GM18526 (cell line): ENCODE results near the gene PLXNB2.

Experiments
- POLR2A ChIP-seq: IDR thresholded peaks from 3 replicates; pipeline ENCODE4 v1.6.1; 2011; ENCODE audit not compliant: insufficient read length; ENCODE audit errors: extremely low read depth

The PLXNB2 gene

DNA sequence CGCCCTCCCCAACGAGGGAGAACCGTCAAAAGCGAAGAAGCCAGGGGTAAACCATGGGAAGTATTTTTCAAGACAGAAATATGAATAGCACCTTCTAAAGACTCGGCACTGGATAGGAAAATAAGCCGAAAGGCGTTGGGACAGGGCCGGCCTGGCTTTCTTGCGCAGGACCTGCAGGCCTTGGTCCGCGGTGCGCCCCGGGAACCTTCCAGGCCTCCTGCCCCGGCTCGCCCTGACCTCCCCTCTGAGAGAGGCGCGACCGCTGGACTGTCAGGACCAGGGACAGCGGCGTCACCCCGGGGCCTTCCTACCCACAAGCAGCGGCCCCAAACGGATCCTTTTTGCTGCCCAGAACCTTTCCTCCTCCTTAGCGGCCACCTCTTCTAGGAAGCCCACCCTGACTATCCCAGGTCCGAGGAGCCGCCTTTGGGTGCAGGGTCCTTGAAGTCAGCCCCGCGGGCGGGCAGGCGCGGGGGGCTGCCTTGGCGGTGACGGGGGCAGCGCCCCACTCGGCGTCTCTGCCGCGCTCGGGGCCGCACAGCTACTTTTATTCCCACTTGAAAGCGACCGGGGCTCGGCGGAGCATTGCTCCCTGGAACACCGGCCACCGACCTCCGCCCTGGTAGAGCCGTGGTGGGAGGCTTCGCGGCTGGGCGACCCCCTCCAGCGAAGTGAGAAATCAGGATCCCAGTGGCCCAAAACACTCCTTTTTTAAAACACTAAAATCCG, 36.6 kb downstream of the PLXNB2 start:
- TF ChIP-seq POLR2A = no peak

DNA sequence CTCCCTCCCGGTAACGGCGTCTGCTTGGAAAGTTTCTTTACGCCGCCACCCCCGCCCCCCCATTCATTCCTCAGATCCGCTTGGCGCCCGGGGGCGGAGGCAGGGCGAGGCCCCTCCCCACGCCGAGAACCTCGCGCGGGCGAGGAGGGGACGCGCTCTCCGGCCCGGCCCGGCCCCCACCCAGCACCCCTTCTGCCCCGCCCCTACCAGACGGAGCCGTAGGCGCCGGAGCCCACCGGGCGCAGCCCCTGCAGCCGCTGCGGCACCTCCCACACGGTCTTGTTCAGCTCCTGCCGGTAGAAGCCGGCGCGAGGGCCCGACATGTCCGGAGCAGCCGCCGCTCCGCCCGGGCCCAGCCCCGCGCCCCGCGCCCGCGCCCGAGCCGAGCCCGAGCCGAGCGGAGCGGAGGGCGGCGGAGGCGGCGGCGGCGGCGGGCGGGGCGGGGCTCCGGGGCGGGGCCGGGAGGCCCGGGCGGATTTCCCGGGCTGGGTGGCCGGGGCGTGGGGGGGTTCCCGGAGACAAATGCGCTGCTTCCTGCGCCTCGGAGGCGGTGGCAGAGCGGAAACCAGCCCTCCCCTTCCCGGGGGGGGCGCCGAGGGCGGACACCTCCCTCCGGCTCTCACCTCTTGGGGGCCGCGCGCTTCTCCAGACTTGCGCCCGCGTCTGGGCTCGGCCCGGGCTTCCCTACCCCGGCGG, 37.3 kb downstream of the PLXNB2 start, which contains the start of gene MAPK11:
Gene MAPK11, minus strand, starts transcription at position 411 of the 696 bp plus-strand sequence. Its CDS starts 88 bp downstream, at position 323.
- no peak for TF ChIP-seq POLR2A

DNA sequence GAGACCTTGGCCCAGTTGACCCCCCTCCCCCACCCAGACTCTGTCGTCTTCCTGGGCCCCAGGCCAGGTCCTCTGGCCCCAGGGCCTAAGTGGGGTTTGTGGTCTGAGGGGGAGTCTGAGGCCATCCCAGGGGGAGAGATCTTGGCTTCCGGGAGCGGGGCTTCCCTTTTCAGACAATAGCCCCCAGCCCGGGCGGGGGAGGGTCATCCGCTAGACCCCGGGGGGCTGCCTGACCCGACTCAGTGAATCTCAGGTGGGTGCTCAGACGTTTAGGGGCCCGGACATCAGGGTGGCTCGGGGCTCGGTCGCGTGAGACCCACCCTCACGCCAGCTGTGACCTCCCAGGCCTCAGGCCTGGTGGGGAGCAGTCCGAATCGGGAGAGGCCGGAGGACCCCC, 37.9 kb downstream of the PLXNB2 start:
- no peak for TF ChIP-seq POLR2A

DNA sequence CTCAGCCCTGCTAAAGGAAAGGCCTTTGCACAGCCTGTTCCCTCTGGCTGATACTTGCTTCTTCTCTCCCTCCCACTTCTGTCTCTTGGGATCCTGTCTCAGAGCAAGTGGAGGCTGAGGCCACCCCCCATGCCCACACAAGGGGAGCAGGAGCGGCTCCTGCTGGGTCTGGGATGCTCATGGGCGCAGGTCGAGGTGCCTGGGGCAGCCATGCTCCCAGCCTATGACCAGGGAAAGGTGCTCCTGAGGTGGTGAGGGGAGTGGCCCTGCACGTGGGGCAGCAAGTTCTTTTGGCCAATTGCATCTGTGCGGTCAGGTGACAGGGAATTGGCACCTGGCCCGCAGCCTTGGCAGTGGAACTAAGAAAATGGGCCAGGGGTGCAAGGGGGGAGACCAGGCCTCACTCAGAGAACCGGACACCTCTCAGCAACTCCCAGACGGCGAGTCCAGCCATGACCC, 38.8 kb downstream of the PLXNB2 start:
- TF ChIP-seq POLR2A = no peak

DNA sequence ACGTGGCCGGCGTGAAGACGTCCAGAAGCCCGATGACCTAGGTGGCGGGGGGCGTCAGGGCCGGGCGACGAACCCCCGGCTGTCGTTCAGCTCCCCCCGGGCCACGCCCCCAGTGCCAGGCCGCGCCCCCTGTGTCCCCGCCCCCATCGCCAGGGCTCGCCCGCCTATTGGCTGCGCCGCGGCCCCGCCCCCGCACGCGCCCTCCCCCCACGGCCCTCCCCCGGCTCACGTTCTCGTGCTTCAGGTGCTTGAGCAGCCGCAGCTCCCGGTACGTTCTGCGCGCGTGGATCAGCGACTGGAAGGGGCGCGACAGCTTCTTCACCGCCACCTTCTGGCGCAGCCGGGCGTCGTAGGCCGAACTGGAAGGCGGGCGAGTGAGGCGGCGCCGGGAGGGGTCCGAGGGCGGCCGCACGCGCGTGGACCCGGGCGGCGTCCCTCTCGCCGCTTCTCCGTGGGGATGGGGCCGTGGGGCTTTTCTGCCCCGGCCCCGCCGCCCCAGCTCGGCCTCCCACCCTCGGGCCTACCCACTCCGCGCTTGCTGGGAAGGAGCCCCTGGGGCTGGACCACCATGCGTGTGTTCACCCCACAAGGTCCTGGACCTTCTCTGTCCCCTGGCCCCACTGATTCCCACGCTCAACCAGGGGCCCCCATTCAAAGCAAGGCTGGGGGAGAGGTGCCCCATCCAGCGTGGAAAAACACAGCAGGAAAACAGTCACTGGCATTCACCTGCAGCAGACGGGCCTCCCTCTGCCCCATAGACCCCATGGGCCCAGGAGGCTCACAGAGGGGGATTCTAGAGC, 39.7 kb downstream of the PLXNB2 start:
- no peak for TF ChIP-seq POLR2A

DNA sequence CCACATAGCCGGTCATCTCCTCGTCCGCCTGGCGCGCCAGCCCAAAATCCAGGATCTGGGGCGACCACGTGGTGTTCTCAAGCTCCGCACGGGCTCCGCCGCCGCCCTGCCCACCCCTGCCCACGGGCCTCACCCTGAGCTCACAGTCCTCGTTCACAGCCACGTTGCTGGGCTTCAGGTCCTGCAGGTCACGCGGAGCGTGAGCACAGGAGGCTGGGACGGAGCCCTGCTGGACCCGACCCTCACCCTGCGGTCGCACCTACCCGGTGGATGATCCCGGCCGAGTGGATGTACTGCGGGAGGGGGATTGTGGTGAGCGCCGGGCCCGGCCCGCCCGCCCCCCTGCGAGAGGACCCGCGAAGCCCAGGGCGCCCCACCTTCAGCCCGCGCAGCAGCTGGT, 40.5 kb downstream of the PLXNB2 start:
- no peak for TF ChIP-seq POLR2A

DNA sequence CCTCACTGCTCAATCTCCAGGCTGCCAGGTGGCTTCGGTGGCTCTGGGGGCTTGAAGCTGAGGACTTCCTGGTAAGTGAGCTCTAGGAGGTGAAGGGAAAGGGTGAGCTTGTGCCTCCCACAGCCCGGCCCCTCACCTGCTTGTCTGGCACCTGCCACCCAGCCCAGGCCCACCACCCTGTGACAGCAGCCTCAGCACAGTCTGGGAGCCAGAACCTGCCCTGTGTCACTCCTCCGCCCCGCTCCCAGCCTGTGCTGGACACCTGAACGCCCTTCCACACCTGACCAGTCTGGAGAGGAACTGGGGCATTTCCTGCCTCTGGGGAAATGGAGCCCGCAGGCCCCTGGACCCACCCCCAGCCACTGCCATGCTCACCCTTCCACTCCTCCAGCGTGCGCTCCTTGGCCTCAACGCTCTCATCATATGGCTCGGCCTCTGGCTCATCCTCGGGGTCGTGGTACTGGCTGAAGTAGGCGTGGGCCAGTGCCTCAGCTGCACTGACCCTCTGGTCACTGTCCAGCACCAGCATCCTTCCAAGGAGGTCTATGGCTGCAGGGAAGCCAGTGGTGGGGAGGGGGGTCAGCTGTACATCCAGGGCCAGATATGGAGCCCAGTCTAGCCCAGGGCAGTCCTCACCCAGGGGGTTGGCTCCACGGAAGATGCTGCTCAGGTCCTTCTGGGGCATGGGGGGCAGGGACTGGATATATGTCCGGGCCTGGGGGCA, 42.3 kb downstream of the PLXNB2 start:
- no peak for TF ChIP-seq POLR2A

DNA sequence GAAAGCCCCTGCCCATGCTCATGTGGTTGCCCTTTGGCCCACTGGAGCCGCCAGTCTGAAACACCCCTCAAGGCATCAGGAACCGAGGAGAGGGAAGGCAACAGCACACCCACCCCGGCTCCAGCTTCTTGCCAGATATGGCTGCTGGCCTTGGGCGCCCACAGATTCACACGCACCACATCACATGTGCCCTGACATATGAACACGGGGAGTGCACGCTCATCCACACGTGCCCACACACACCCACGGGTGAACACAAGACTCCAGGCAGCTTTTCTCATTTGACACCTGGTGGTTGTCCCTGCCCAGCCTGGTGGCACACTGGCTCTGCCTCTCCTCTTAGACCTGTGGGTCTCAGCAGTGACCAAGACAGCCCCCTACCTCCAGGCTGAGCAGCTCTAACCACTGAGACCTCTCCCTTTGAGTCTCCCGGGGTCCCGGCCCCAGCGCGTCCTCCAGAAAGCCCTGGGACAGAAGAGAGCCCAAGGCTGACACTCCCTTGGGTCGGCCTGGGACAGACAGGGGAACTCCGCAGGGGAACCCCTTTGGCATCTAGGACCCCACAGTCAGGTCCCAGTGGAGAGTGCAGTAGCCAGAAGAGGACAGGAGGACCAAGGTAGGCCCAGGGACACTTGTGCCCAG, 43.2 kb downstream of the PLXNB2 start:
- TF ChIP-seq POLR2A = no peak

DNA sequence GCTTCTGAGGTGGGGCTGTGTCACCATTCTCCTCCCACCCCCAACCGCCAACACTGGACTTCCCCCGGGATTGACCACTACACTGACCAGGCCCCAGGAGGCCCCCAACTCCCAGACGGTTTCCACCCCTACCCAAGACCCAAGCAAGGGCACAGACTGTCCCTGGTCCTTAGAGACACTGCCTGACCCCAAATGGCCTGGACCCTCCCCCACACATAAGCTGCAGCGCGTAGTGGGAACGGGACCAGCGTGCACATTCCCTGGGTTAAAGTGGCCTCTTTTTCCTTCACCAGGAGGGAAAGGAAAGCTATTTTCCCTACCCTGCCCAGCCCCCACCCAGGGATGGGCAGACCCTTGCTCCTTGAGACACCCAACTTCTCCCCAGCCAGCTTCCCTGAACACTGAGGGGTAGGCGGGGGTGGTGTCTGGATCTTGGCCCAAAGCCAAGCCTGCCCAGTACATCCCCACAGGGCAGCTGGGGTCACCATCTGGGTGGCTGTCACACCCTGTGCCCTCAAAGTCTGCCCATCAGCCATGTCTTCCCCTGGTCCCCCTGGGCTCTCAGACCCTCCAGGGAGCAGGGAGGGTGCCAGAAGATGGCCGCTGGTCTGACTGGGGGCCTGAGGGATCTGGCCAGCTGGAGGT, 44.4 kb downstream of the PLXNB2 start:
- no peak for TF ChIP-seq POLR2A

DNA sequence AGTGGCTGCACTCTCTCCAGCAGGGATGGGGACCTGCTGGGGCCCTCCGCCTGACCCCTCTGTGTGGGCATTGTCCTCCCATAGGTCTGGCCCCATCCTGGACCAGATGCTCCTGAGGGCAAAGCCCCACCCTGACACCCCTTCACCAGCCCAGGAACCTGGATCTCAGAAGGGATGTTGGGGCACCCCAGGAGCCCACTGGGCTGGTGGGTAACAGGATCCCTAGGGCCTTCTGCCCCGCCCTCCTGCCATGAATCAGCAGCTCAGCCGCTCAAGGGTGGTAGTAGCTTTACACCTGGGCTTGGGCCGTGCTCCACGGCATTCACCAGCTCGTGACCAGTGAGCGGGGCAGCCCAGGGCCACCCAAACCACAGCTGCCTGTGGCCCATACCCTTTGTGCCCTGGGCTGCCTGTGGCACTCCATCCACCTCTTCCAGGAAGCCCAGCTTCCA, 45.0 kb downstream of the PLXNB2 start:
- TF ChIP-seq POLR2A = no peak

DNA sequence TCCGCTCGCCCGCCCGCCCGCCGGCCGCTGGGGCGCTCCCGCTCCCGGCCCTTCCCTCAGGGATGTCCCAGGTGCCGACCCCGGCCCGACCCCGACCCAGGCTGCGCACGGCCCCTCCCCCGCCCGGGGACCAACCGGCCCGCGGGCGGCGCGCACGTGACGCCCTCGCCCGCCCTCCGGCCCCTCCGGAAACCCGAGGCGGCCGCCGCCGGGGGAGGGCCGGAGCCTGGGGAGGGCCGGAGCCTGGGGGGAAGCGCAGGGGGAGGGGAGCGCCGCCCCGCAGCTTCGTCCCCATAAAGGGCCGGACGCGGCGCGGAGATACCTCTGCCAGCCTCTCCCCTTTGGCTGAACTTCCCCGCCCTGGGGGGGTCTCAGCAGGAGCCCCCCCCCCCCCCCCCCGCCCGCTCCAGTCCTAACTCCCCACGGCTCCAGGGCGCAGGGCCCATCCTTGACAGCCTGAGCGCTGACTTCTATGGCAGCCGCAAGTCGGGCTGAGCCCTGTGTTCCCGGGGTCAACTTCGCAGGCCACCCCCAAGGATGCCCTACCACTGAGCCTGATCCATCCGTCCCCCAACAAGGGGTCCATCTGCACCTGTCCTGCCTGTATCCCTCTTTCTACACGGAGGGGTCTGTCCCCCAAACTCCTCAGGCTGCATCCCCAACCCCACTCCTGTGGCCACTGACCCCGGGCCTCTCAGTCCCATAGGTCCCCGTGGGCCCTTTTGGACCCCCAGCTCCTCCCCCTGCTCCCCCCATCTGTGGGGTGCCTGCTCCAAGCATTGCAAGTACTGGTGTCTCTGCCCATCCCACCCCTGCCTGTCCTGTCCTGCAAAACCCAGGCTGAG, 45.6 kb downstream of the PLXNB2 start, which contains the start of gene MAPK12:
Gene MAPK12, minus strand, starts transcription at position 69 of the 845 bp plus-strand sequence. CDS start 174 bp downstream, outside the sequence.
- no peak for TF ChIP-seq POLR2A

DNA sequence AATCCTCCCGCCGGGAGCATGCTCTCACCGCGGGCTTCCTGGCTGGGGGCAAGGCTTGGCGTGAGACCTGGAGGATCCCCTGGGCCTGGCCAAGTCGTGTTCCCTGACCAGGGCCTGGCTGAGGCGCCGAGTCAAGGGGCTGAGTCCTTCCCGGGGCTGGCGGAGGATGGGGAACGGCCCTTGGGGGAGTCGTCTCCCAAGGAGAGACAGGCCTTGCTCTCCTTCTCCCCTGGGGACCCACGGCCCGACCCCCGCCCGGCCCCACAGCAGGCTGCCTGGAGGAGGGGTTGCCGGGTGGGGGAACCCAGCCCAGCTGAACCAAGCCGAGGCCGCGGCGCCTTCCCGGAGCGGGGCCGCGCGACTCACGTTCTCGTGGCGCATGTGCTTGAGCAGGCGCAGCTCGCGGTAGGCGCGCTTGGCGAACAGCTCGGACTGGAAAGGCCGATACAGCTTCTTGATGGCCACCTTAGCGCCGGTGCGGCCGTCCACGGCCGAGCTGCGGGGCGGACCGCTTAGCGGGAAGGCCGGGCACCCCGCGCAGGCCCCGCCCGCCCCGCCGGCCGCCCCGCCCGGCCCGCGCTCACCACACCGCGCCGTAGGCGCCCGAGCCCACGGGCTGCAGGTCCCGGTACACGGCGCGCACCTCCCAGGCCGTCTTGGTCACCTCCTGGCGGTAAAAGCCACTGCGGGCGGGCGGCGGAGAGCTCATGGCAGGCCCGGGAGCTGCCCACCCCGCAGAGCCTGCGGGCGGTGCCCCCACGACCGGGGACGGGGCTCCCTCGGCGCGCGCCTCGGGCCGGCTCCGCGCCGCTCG, 46.4 kb downstream of the PLXNB2 start:
- TF ChIP-seq POLR2A = no peak

DNA sequence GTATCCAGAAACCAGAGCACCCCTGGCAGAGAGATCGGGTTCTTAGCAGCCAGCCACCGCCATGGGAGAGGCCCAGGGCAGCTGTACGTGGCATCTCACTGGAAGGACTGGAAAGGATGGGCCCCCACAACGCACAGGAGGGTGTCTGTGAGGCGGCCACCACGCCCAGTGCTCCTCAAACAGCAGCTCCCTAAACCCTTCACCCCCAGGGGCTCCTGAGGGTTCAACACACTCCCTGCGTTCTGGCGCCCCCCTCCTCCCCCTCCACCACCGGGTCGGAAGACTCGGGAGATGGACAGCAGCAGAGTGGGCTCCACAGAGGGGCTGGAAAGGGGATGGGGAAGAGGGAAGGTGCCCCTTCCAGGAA, 47.0 kb downstream of the PLXNB2 start:
- no peak for TF ChIP-seq POLR2A

DNA sequence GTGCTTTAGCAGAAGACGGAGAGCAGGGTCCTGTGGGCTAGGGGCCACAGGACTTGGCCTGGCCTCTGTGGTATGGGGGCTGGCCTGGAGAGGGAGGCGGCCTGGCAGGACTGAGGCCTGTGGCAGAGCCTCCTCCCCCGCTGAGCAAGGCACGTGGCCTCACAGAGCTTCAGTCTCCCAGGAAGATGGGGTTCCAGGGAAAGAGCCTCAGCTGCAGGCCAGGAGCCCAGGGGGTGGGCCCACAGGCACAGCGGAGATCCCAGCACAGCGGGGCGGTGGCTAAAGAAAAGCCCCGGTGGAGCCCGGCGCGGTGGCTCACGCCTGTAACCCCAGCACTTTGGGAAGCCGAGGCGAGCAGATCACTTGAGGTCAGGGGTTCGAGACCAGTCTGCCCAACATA, 48.1 kb downstream of the PLXNB2 start:
- no peak for TF ChIP-seq POLR2A
